Measurements from ENCODE around the gene DCAF8.

The DCAF8 gene

DNA sequence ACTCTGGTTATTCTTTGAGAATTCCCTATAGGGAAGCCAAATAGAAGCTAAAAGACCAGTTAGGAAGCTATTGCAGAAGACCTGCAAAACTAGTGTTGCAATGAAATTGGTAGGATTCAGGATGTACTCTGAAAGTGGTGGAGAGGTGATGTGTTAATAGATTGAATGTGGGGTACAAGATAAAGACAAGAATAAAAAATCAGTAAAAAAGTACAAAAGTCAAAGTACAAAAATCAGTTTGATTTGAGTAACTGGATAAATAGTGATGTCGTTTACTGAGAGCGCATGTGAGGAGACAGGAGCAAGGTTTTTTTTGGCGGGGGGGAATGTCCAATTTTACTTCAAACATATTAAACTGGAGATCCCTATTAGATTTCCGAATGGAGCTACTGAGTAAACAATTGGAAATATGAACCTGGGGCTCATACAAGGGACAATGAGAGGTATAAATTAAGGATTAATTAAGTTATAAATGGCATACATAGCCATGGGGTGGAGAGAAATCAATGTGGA lies 2.5 kb upstream of the DCAF8 start:
- DNase-seq (ENCODE audit: low spot score): no peak

DNA sequence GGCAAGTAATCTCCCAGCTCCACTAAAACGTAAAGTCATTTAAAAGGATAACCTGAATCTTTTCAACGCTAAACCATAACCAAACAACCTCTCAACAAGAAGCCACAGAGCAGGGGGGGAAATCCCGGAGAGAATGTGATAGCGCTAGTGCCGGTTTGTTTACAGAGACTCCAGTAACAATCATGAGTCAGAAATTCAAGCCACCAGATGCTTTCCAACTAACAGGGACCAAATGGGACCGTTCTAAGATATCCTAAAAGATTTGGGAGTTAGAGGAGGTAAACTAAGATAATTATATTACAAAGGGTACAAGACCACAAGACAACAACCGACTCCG lies 825 bp downstream of the DCAF8 start:
- peak; percentile 24 for DNase-seq (ENCODE audit: low spot score)

DNA sequence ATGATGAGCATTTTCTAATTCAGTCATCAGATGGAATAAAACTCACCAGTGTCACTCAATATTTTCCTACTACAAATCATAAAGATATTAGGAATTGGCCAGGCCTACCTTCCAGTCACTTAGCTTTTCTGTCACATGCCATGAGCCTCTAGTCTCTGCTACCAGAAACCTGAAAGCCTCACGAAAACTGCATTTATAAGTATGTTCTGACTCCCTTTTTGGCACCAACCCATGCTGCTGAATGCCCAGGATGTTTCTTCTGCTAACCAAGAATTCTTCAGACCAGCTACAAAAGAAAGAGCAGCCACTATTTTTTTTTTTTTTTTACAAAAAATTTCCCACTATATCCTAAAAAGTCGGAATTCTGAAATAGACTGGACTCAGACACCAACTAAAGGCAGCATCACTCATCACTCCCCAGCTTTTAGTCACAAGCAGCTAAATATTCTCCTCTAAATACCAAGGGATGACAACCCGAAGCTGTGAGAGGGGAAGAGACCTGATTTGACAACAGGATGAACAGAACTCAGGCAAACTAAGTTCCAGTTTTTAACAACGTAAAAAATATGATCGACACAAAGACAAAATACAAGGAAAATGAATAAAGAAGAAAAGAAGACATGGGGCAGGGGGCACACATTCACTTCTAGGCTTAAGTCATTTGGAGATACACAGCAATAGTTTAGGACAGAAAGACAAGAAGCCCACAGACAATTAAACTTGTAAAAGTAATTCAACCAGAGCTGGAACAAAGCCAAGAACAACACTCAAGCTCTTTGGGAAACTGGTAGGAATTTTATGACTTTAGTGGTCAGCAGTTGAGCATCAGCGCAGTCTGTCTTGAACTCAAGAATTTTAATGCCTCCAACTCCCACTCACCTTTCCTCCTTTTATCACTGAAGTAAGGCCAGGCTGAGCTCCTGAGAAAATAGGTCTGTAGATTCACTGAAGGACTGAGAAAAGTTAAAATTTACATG lies 1.7 kb downstream of the DCAF8 start:
- no peak for DNase-seq (ENCODE audit: low spot score)

DNA sequence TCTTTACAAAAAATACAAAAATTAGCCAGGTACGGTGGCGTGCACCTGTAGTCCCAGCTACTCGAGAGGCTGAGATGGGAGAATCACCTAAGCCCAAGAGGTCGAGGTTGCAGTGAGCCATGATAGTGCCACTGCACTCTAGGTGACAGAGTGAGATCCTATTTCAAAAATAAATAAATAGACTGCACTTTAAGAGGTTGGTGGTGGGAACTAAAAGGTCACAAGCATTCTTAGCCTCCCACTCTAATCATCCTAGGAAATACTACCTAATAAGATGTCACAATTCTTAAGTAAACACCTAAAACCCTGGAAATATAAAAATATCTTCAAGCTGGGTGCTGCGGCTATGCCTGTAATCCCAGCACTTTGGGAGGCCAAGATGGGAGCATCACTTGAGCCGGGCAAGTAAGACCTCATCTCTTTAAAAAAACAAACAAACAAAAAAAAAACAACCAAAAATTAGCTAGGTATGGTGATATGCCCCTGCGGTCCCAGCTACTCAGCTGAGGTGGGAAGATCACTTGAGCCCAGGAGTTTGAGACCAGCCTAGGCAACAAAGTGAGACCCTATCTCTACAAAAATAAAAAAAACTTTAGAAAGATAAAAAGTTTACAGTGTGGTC lies 4.1 kb downstream of the DCAF8 start:
- DNase-seq (ENCODE audit: low spot score): no peak

- DNase-seq (ENCODE audit: low spot score): no peak
Observed at GRCh38 chr1:160257411-160258015, 4.8 kb downstream of the DCAF8 start.

GRCh38 chr1:160256396-160257046 lies 5.8 kb downstream of the DCAF8 start:
- DNase-seq (ENCODE audit: low spot score): no peak

DNA sequence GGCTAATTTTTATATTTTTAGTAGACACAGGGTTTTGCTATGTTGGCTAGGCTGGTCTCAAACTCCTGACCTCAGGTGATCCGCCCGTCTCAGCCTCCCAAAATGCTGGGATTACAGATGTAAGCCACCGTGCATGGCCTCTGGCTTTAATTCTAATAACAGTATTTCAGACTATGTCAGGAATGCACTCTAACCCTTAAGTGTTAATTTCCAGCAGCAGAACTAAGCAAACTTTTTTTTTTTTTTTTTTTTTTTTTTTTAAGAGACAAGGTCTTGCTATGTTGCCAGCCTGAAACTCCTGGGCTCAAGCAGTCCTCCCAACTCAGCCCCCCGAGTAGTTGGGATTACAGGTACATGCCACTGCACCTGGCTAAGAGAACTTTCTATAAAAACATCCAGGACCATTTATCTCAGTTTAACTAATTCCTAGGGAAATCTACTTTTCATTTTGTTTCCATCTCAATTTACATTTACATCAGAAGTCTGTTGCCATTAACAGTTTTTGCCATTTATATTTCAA lies 6.5 kb downstream of the DCAF8 start:
- no peak for DNase-seq (ENCODE audit: low spot score)

GRCh38 chr1:160251687-160252526 lies 10.4 kb downstream of the DCAF8 start:
- DNase-seq (ENCODE audit: low spot score): peak; percentile 71

GRCh38 chr1:160251011-160251410 lies 11.3 kb downstream of the DCAF8 start:
- no peak for DNase-seq (ENCODE audit: low spot score)

GRCh38 chr1:160247053-160247452 lies 15.3 kb downstream of the DCAF8 start:
- DNase-seq (ENCODE audit: low spot score): no peak

DNA sequence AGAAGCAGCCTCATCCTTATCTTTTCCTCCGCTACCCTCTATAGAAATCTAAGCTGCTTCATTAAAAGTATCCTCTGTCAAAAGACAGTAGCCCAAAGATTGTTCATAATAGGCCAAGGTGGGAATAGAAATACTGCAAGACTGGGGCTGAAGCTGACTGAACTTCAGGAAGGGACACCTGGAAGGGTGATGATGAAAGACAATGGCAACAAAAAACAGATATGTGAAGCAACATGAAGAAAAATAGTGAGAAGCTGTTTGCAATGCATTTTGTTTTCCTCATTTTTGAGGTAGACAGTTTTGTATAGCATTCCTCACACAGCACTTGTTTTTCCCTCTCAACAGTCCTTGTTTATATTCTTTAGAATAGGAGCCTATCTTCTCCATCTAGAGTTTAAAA lies 16.9 kb downstream of the DCAF8 start:
- DNase-seq (ENCODE audit: low spot score): no peak

DNA sequence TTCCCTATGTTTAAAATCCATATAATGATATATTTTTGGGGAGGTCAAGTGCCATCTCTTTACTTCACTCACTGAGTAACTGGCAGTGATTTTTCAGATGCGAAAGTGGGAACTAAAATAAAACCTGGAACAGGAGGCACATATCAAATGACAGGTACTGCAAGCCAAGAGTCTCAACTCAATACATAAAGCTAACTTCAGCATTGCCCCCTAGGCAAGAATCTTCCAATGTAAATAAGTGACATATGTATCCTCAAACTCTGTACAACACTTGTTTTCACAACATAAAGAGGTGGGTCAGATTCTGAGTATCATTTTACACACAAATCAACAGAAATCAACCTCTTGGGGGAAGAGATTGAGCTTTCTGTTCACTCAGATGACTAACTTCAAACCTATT lies 18.1 kb downstream of the DCAF8 start:
- DNase-seq (ENCODE audit: low spot score): no peak

DNA sequence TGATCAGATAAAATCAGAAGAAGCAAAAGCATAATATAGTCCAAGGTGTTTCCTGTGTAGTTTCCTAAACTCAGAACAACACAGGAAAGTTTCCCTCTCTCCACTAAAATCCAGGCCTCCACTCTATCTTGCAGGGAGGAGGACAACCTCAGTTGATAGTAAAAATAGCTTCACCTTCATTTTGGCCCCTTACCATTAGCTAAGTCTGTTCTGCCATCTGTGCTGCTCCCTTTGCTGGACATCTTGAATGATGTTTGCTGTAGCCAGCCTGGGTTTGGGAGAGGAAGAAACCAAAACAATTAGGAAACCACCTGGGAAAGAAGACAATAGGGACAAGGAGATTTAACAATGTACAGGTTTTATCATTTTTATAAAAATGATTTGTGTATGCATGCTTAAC lies 18.6 kb downstream of the DCAF8 start:
- DNase-seq (ENCODE audit: low spot score): no peak

- DNase-seq (ENCODE audit: low spot score): no peak
Observed at GRCh38 chr1:160239582-160240299, 22.6 kb downstream of the DCAF8 start.

DNA sequence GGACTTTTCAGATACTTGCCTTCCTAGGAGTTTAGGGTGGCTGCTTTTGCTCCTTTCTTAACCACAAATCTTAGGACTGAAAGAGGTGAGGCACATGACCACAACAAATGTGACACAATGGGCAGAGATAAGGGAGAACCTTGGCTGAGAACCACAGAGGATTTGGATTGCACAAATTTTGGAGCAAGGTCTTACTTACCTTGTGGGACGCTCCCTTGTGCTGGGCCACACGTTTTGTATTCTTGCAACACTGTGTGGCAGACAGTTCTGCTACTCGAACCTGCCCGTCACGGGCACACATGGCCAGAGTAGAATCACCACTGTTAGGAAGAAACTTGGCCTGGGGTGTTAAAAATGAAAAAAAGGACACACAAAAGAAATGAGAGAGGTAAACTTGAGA lies 23.9 kb downstream of the DCAF8 start:
- no peak for DNase-seq (ENCODE audit: low spot score)

DNA sequence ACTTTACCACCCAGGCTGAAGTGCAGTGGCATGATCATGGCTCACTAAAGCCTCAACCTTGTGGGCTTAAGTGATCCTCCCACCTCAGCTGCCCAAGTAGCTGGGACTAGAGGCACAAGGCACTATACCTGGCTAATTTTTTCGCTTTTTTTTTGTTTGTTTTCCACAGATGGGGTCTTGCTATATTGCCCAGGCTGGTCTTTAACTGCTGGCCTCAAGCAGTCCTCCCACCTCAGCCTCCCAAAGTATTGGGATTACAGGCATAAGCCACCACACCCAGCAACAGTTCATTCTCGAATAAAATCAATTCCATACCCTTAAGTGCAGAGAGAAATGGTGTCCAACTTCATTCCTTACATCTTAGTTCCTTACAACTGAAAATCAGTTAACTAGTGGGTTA lies 24.8 kb downstream of the DCAF8 start:
- DNase-seq (ENCODE audit: low spot score): no peak

DNA sequence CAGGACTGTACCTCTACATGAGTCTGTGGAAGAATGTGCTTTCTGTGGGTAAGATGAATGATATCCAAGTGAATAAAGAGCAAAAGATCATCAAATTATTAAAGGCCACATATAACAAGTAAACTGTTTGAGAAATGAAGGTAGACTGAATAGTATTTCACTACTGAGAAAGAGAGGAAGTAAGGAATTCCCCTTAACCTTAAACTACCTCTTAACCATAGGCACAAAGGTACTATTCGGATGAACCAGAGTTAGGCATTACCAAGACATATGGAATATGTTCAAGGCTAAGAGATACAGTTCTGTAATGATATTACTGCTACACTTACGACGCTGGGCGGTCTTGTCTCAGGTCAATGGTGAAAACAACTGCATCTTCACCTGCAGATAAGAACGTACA lies 25.5 kb downstream of the DCAF8 start:
- DNase-seq (ENCODE audit: low spot score): no peak

- DNase-seq (ENCODE audit: low spot score): no peak
Observed at GRCh38 chr1:160232911-160233310, 29.4 kb downstream of the DCAF8 start.

DNA sequence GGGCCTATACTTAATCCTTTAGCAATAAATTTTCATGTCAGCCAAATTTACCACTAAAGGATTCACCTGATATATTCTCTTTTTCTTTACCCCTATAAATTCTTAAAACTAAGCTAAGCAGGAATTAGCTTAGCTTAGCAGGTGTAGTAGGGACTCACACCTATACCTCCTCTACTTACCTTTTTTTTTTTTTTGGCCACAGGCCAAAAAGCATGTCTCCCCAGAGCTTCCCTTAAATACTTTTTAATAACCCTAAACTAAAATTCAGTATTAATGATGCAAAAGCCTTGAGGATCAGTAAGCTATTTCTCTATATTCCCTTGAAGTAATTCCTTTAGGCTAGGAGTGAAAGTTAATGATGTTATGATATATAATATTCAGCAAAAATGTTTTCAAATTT lies 33.9 kb downstream of the DCAF8 start:
- no peak for DNase-seq (ENCODE audit: low spot score)

DNA sequence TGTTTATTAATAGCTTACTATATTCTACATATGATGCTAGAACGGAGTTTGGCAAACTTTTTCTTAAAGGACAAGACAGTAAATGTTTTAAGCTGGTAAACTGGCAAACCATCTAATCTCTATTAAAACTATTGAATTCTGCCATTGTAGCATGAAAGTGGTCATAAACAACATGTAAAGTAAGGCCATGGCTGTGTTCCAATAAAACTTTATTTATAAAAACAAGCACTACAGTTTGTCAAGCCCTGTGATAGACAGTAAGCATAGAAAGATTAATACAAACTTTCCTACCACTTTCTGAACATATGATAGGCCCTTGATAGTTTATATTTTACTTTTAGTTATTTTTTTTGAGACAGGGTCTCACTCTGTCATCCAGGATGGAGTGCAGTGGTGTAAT lies 34.8 kb downstream of the DCAF8 start:
- DNase-seq (ENCODE audit: low spot score): no peak

DNA sequence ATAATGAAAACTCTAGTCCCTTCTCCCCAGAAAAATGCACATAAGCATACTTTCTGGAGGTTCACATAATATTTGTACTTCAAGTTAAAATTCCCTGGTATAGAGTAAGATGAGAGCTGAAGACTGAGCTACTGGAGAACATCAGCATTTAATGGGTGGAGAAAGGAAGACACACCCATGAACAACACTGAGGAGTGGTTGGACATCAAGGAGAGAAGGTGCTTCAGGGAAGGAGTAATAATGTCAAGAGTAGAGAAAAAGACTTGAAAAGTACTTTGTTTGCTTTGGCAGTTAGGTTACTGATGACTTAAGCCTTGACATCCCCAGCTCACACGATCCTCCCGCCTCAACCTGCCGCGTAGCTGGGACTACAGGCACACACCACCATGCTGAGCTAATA lies 35.3 kb downstream of the DCAF8 start:
- DNase-seq (ENCODE audit: low spot score): no peak

All from iPS-NIHi11 (cell line).